H1 (cell line): ENCODE results near the gene ACTL10. TPM values are rescaled to one million over a fixed set of nuclear protein-coding genes. Genes with fewer than 3 reads are reported as not detected.

Experiments used
- CTCF ChIA-PET: fragments of 300-600 bp; sonication (Branson Sonifier 250); formaldehyde crosslinking; loops from one replicate; lab custom pipeline; 2021; ENCODE audit not compliant: partially characterized antibody; lab: Charles Lee
- POLR2A ChIA-PET: fragments of 300-600 bp; sonication (Branson Sonifier 250); formaldehyde crosslinking; loops from one replicate; lab custom pipeline; 2021; ENCODE audit warnings: inconsistent platforms; ENCODE audit not compliant: partially characterized antibody; lab: Charles Lee
- DNase-seq, 2 experiments: peaks; one replicate each; pipeline versions ENCODE4 v3.0.0 to v3.0.0-alpha.2; 2010 to 2022; ENCODE audit warnings: low spot score in 2 of 2, low read depth in 1 of 2, mixed read lengths in 1 of 2
- FAIRE-seq: peaks from 2 replicates; lab custom pipeline; 2011; peaks lifted over from hg19 to GRCh38; lab: Jason Lieb, UNC
- H2AFZ ChIP-seq: 2 replicates; pipeline ENCODE4 v1.8.1; 2012; ENCODE audit warnings: low read length, inconsistent platforms
- H2AK5ac ChIP-seq: 2 replicates; pipeline ENCODE4 v1.6.1; 2013; ENCODE audit warnings: low read depth, low read length
- H2BK120ac ChIP-seq: replicated peaks from 2 replicates; pipeline ENCODE3; 2013; ENCODE audit warnings: low read depth, low read length, inconsistent platforms
- H2BK12ac ChIP-seq: 2 replicates; pipeline ENCODE4 v1.6.1; 2013; ENCODE audit warnings: low read depth, low read length
- H2BK15ac ChIP-seq: 2 replicates; pipeline ENCODE4 v1.6.1; 2013; ENCODE audit warnings: low read length
- H2BK20ac ChIP-seq: 2 replicates; pipeline ENCODE4 v1.6.1; 2013; ENCODE audit warnings: low read length
- H2BK5ac ChIP-seq: 2 replicates; pipeline ENCODE4 v1.6.1; 2013; ENCODE audit warnings: low read depth, low read length
- H3K14ac ChIP-seq: 2 replicates; pipeline ENCODE4 v1.6.1; 2013; ENCODE audit warnings: inconsistent platforms; ENCODE audit not compliant: insufficient read length
- H3K18ac ChIP-seq: 2 replicates; pipeline ENCODE4 v1.6.1; 2013; ENCODE audit warnings: low read length; ENCODE audit errors: extremely low read depth
- H3K23ac ChIP-seq: 2 replicates; pipeline ENCODE4 v1.6.1; 2013; ENCODE audit warnings: inconsistent platforms; ENCODE audit not compliant: insufficient read length
- H3K23me2 ChIP-seq: 2 replicates; pipeline ENCODE4 v1.6.1; 2013; ENCODE audit warnings: low read depth, low read length
- H3K27ac ChIP-seq: 2 replicates; pipeline ENCODE4 v1.6.1; 2011; ENCODE audit warnings: low read depth, low read length, inconsistent platforms
- H3K27me3 ChIP-seq, 4 experiments: replicated peaks in 1 of 4; 1 replicate in 1 of 4; 2 replicates in 3 of 4; pipeline versions ENCODE4 v1.6.1 to v1.8.1; 2011 to 2013; ENCODE audit warnings: low read length in 3 of 4, mild to moderate bottlenecking in 3 of 4, inconsistent platforms in 2 of 4, mixed read lengths in 2 of 4, moderate library complexity in 1 of 4; ENCODE audit not compliant: control insufficient read depth in 3 of 4, insufficient read depth in 3 of 4; ENCODE audit errors: extremely low read depth in 1 of 4
- H3K36me3 ChIP-seq, 4 experiments: 2 replicates each; pipeline versions ENCODE4 v1.6.1 to v1.8.1; 2011 to 2013; ENCODE audit warnings: mild to moderate bottlenecking in 4 of 4, low read length in 3 of 4, moderate library complexity in 2 of 4, control low read depth in 1 of 4, inconsistent platforms in 1 of 4; ENCODE audit not compliant: insufficient read depth in 4 of 4, control insufficient read depth in 2 of 4
- H3K4ac ChIP-seq: replicated peaks from 2 replicates; pipeline ENCODE3; 2013; ENCODE audit warnings: low read length, low read depth, mixed read lengths, inconsistent platforms; ENCODE audit not compliant: insufficient read length
- H3K4me1 ChIP-seq, 4 experiments: replicated peaks in 1 of 4; 1 replicate in 1 of 4; 2 replicates in 3 of 4; pipeline versions ENCODE4 v1.6.1 to v1.8.1; 2011 to 2013; ENCODE audit warnings: low read length in 3 of 4, inconsistent platforms in 2 of 4, mixed read lengths in 1 of 4; ENCODE audit not compliant: insufficient read depth in 4 of 4, control insufficient read depth in 3 of 4
- H3K4me2 ChIP-seq, 2 experiments: 2 replicates each; pipeline versions ENCODE4 v1.6.1 to v1.8.1; 2011 to 2013; ENCODE audit warnings: low read depth in 2 of 2, low read length in 2 of 2, control low read depth in 1 of 2, inconsistent platforms in 1 of 2, mild to moderate bottlenecking in 1 of 2; ENCODE audit not compliant: insufficient read depth in 1 of 2
- H3K4me3 ChIP-seq, 4 experiments: fragments of 200-600, 300-600 bp in 1 of 4; sonication (generic), shearing (Covaris generic), sonication (Bioruptor Twin) in 1 of 4; 2 replicates each; pipeline versions ENCODE4 v1.5.1 to v1.8.1; 2011 to 2016; ENCODE audit warnings: low read length in 4 of 4, low read depth in 3 of 4, control low read depth in 2 of 4, inconsistent platforms in 2 of 4, mild to moderate bottlenecking in 2 of 4, mixed read lengths in 1 of 4, moderate library complexity in 1 of 4; ENCODE audit not compliant: insufficient read depth in 2 of 4; ENCODE audit errors: extremely low read depth in 1 of 4
- H3K56ac ChIP-seq: replicated peaks from 2 replicates; pipeline ENCODE3; 2013; ENCODE audit warnings: low read depth, mild to moderate bottlenecking, mixed read lengths, low read length, inconsistent platforms; ENCODE audit not compliant: insufficient read length
- H3K79me1 ChIP-seq: 2 replicates; pipeline ENCODE4 v1.6.1; 2013; ENCODE audit warnings: low read depth, low read length, control low read depth
- H3K79me2 ChIP-seq, 2 experiments: 2 replicates each; pipeline versions ENCODE4 v1.6.1 to v1.8.1; 2012 to 2013; ENCODE audit warnings: low read length in 2 of 2, mild to moderate bottlenecking in 2 of 2, inconsistent platforms in 1 of 2; ENCODE audit not compliant: insufficient read depth in 2 of 2, control insufficient read depth in 1 of 2
- H3K9ac ChIP-seq, 4 experiments: replicated peaks in 1 of 4; 1 replicate in 1 of 4; 2 replicates in 3 of 4; pipeline versions ENCODE4 v1.6.1 to v1.8.1; 2011 to 2013; ENCODE audit warnings: low read depth in 3 of 4, low read length in 3 of 4, control low read depth in 2 of 4, mild to moderate bottlenecking in 2 of 4, moderate library complexity in 2 of 4, inconsistent platforms in 1 of 4; ENCODE audit errors: extremely low read depth in 1 of 4
- H3K9me3 ChIP-seq, 2 experiments: 2 replicates each; pipeline versions ENCODE4 v1.6.1 to v1.8.1; 2012 to 2013; ENCODE audit warnings: mild to moderate bottlenecking in 2 of 2, moderate library complexity in 2 of 2, control low read depth in 1 of 2, inconsistent platforms in 1 of 2, low read depth in 1 of 2, low read length in 1 of 2, mixed read lengths in 1 of 2; ENCODE audit not compliant: insufficient read depth in 2 of 2
- H4K20me1 ChIP-seq, 2 experiments: replicated peaks in 1 of 2; 2 replicates each; pipeline versions ENCODE3 to v1.8.1; 2011 to 2013; ENCODE audit warnings: inconsistent platforms in 2 of 2, low read length in 2 of 2, mild to moderate bottlenecking in 1 of 2; ENCODE audit not compliant: insufficient read depth in 2 of 2, control insufficient read depth in 1 of 2
- H4K5ac ChIP-seq: 2 replicates; pipeline ENCODE4 v1.6.1; 2013; ENCODE audit warnings: low read length, low read depth, mixed read lengths, inconsistent platforms; ENCODE audit not compliant: insufficient read length
- H4K8ac ChIP-seq: 2 replicates; pipeline ENCODE4 v1.8.0; 2013; ENCODE audit warnings: mild to moderate bottlenecking, moderate library complexity, low read length, inconsistent platforms; ENCODE audit not compliant: insufficient read depth; ENCODE audit errors: extremely low read depth
- H4K91ac ChIP-seq: replicated peaks from 2 replicates; pipeline ENCODE3; 2013; ENCODE audit warnings: low read length, mixed read lengths, inconsistent platforms; ENCODE audit not compliant: insufficient read length
- BACH1 ChIP-seq: IDR thresholded peaks from 2 replicates; pipeline ENCODE4 v1.6.1; 2012; ENCODE audit warnings: low read length, improper control_type of control experiment
- CHD2 ChIP-seq: IDR thresholded peaks from 2 replicates; pipeline ENCODE4 v1.6.1; 2012; ENCODE audit warnings: low read length, improper control_type of control experiment
- CTCF ChIP-seq, 3 experiments: IDR thresholded peaks; 1 replicate in 2 of 3; 2 replicates in 1 of 3; pipeline versions ENCODE4 v1.5.1 to v1.6.1; 2011; ENCODE audit warnings: low read length in 3 of 3, mild to moderate bottlenecking in 3 of 3, inconsistent platforms in 2 of 3, low read depth in 1 of 3, moderate library complexity in 1 of 3; ENCODE audit not compliant: insufficient read depth in 1 of 3; ENCODE audit errors: control extremely low read depth in 1 of 3
- E2F6 ChIP-seq: IDR thresholded peaks from 2 replicates; pipeline ENCODE4 v1.6.1; 2012; ENCODE audit warnings: inconsistent platforms
- GTF2F1 ChIP-seq: IDR thresholded peaks from 2 replicates; pipeline ENCODE4 v1.6.1; 2012; ENCODE audit warnings: low read depth, low read length, improper control_type of control experiment, borderline replicate concordance
- JUN ChIP-seq: IDR thresholded peaks from 2 replicates; pipeline ENCODE4 v1.6.1; 2011; ENCODE audit warnings: low read depth, mild to moderate bottlenecking, improper control_type of control experiment, low read length
- MAFK ChIP-seq: IDR thresholded peaks from 2 replicates; pipeline ENCODE4 v1.6.1; 2012; ENCODE audit warnings: low read depth, mild to moderate bottlenecking, improper control_type of control experiment, low read length
- SP4 ChIP-seq: IDR thresholded peaks from 2 replicates; pipeline ENCODE4 v1.6.1; 2012; ENCODE audit warnings: low read length, inconsistent platforms
- WGBS, 2 experiments: shearing (Covaris generic) in 1 of 2; methylation state at CpG; one replicate each; pipeline versions ENCODE4 v1.1.6 to v1.1.7; 2013 to 2015; ENCODE audit warnings: low lambda C conversion rate in 2 of 2, mixed read lengths in 2 of 2, inconsistent platforms in 1 of 2, low coverage in 1 of 2, missing lambda C conversion rate in 1 of 2; ENCODE audit not compliant: insufficient replicate concordance in 2 of 2, insufficient coverage in 1 of 2, insufficient read length in 1 of 2; ENCODE audit errors: extremely low coverage in 1 of 2, missing lambda C conversion rate in 1 of 2; 5-methylcytosine and 5-hydroxymethylcytosine counted together
- polyA plus RNA-seq, 7 experiments: library from polyadenylated mRNA; depleted of rRNA in 3 of 7; stranded (reverse) in 5 of 7; unstranded in 2 of 7; fragments of >200 nt in 5 of 7; fragments of 200-250 nt in 2 of 7; gene quantifications; 1 replicate in 5 of 7; 2 replicates in 1 of 7; 4 replicates in 1 of 7; pipeline versions ENCODE4 v1.2.1 to v1.2.3, GENCODE V29; 2011 to 2013; ENCODE audit warnings: missing spikeins in 2 of 7, mixed read lengths in 2 of 7
- total RNA-seq: library from RNA; stranded (reverse); fragmentation: NEBNext Ultra II Directional; extraction: Animal tissue kit (Norgen Biotek cat#: 25700); gene quantifications from 2 replicates; pipeline ENCODE4 v1.2.1, GENCODE V29; 2021
- TF ChIP-seq, protein P1 (sequence below): IDR thresholded peaks from 2 replicates; pipeline ENCODE4 v1.6.1; 2011; ENCODE audit warnings: low read length, improper control_type of control experiment

The ACTL10 gene
- total and polyA plus RNA-seq, 2 of the 8 experiments (the other 6 are each of a cell fraction or from before 2014, with no cell fraction given), result 0.26 TPM; not detected in 1

DNA sequence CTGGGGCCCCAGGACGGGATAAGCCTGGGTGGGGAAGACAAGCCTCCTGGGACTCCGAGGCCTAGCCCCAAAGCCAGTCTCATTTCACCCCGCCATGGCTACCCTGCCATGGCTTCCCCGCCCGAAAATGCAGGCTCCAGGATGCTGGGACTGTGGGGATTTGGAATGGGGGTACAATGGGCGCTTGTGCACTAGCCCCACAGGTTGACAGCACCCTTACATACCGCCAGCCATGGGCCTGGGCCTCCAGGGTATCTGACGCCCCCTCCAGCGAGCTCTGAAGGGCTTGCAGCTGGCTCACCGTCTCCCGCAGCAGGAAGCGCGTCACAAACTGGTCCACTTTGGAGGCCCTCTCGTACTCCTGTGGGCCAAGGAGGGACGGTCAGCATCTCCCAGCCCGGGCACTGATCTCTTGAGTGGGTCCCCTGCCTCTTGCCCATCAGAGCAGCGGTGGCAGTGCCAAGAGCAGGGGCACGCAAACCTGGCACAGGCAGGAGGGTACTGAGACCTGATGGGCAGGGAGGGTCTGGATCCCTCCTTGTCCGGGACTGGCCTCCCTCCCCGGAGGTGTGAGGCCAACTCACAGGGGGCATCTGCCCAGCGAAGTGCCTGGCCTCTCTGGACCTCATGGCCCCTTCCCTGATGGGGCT, 6.6 kb upstream of the ACTL10 start:
- H3K23me2 ChIP-seq, result peaks cover 11% of the 10 kb centered on the region; the same call in 1 of the 2 replicates
- 93% methylated on average over 21 of the region's 21 CpGs; no CpG with 5 or more reads in 1 of the 2 experiments for WGBS, 2 experiments
- H3K4ac ChIP-seq, result no peak overlapping the region
- H4K20me1 ChIP-seq, result peaks cover 0 to 8% of the 10 kb centered on the region in 2 experiments
- H2AK5ac ChIP-seq, result no peak overlapping the region
- no peak overlapping the region for H4K5ac ChIP-seq
- H2BK12ac ChIP-seq, result no peak overlapping the region
- H4K91ac ChIP-seq, result no peak overlapping the region
- H3K9ac ChIP-seq, result no peak overlapping the region
- no peak overlapping the region for H3K23ac ChIP-seq
- no peak overlapping the region for H3K14ac ChIP-seq
- CTCF ChIA-PET, result interaction anchor here (1.1 kb wide), 1 partner anchor 215 kb away, joined by 3 read pairs; no protein-coding TSS in a partner anchor
- H3K18ac ChIP-seq, result no peak overlapping the region
- H3K56ac ChIP-seq, result no peak overlapping the region
- peaks cover 0 to 11% (median 0%) of the 10 kb centered on the region in 4 experiments; a peak in 2 of 8 replicates for H3K36me3 ChIP-seq
- no peak overlapping the region for H2BK5ac ChIP-seq
- DNase-seq (no peak), FAIRE-seq (no peak)
- H2BK20ac ChIP-seq, result no peak overlapping the region
- H3K27me3 ChIP-seq, result no peaks in the 10 kb centered on the region
- no peak overlapping the region for H3K4me3 ChIP-seq
- no peak overlapping the region for H2BK120ac ChIP-seq
- no peak overlapping the region for H2AFZ ChIP-seq
- H3K27ac ChIP-seq, result no peak overlapping the region
- H4K8ac ChIP-seq, result no peak overlapping the region
- H3K79me2 ChIP-seq, result no peaks in the 10 kb centered on the region
- no peaks in the 10 kb centered on the region for H3K79me1 ChIP-seq
- H2BK15ac ChIP-seq, result no peak overlapping the region
- no peaks in the 10 kb centered on the region for H3K9me3 ChIP-seq
- no peak overlapping the region for H3K4me2 ChIP-seq
- H3K4me1 ChIP-seq, result peaks cover 0 to 9% (median 6%) of the 10 kb centered on the region in 4 experiments; a peak in 4 of 7 replicates
- POLR2A ChIA-PET, result interaction anchor here (17.9 kb wide), 1 partner anchor 19 kb away, joined by 245 read pairs; the partner anchor contains the start of gene NECAB3
- TF ChIP-seq CTCF (IDR thresholded peaks at IDR 0.05; ENCODE audit: control extremely low read depth in 1 of 3, insufficient read depth in 1 of 3, low read depth in 1 of 3, low read length in 3 of 3) (no peak), JUN (no peak), E2F6 (no peak), CHD2 (no peak), BACH1 (no peak), MAFK (no peak), SP4 (no peak), GTF2F1 (no peak)
- TF ChIP-seq, protein P1, sequence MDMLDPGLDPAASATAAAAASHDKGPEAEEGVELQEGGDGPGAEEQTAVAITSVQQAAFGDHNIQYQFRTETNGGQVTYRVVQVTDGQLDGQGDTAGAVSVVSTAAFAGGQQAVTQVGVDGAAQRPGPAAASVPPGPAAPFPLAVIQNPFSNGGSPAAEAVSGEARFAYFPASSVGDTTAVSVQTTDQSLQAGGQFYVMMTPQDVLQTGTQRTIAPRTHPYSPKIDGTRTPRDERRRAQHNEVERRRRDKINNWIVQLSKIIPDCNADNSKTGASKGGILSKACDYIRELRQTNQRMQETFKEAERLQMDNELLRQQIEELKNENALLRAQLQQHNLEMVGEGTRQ, result no peak
